Activated gamma-delta T cell treated with Interleukin-2 at 50 U/mL for 16 hours (primary cell): Measurements from ENCODE around the gene NAA60.
"Not testable (repeated sequence)": the region's sequence is repeated elsewhere in the genome, so short reads cannot be mapped to it uniquely, and the experiment has no call there.

Source experiments
- DNase-seq: peaks from one replicate; pipeline ENCODE4 v3.0.0-alpha.2; 2020

NAA60 gene

DNA sequence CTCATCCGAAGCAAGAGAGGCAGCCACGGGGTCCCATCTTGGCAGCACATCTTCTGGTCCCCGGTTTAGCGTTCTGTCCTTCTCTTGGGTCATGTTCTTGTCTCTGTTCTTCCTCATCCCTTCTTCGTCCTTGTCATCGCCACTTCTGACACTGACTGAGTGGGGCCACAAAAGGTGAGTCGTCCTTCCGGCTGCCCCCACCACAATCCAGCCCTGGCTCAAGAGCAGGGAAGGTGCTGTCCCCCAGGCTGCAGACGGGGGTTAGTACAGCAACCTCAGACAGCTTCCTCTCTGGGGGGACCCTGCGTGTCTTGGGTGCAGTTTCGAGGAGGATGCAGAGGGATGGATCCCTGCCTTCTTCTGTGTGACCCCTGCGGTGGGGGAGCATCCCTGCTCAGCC is 21.8 kb downstream of the NAA60 start:
- DNase-seq: no peak

DNA sequence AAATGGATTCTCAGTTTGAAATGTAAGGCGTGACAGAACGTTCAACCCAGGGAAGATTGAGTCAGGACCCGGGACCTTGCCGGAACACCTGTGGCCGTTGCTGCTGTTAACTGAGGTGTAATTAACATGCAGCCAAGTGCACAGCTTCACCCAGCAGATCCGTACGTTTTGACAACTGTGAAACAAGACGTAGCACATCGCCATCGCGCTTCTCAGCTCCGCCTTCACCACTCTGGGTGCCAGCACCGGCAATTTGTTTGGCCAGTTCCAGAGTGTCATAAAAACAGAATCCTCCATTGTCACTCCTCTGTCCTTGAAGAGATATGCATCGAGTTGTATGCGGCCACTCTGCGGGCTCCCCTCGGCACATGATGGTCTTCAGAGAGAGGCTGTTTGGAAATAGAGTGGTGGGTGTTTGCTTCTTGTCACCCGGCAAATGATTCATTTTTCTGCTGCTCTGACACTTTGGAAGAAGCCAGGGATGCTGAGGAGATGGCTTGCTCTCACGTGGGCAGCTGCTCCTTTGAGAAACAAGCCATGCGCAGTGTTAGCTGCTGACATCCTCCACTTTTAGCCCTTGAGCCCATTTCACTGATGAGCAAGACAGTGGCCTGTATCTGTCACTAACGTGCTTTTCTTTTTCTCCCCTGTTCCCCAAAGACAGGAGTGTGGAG is 22.6 kb downstream of the NAA60 start:
- DNase-seq: no peak

DNA sequence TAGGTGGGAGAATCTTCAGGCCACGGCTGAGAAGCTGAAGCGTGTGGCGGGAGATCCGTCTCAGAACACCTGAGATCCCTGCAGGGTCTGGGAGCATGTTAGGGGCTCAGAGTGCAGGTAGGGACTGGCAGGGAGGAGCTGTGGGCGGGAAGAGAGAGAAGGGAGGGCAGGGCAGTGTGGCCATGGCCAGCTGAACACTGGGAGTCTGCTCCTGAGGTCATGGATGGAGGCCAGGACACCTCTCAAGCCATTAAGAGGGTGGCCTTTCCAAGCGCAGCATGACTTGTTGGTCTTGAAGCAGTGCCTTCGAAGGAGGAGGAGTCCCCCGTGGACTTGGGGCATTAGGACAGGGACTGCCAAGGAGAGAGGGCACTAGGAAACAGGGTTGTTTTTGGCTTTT is 23.7 kb downstream of the NAA60 start:
- DNase-seq: no peak

GRCh38 chr16:3467921-3468320 is 24.4 kb downstream of the NAA60 start:
- DNase-seq: no peak

DNA sequence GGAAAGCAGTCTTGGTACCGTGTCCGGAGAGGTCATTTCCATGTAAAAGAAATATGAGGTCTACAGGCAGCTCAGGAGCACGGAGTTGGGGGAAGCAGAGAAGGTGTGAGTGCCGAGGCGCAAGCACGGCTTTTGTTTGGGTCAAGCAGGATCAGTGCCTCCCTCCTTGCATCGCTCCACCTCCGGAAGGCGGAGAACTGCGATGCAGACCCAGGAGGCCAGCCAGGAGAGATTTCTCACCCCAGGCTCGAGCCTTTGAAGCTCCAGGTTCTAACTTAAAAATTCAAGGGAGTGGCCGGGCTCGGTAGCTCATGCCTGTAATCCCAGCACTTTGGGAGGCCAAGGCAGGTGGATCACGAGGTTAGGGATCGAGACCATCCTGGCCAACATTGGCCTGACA is 25.0 kb downstream of the NAA60 start:
- DNase-seq: no peak

- no peak for DNase-seq
These were observed 26.3 kb downstream of the NAA60 start for GRCh38 chr16:3469736-3470135.

GRCh38 chr16:3470723-3471122 is 27.2 kb downstream of the NAA60 start:
- DNase-seq: no peak

GRCh38 chr16:3471518-3472176 is 28.2 kb downstream of the NAA60 start:
- DNase-seq: no peak

DNA sequence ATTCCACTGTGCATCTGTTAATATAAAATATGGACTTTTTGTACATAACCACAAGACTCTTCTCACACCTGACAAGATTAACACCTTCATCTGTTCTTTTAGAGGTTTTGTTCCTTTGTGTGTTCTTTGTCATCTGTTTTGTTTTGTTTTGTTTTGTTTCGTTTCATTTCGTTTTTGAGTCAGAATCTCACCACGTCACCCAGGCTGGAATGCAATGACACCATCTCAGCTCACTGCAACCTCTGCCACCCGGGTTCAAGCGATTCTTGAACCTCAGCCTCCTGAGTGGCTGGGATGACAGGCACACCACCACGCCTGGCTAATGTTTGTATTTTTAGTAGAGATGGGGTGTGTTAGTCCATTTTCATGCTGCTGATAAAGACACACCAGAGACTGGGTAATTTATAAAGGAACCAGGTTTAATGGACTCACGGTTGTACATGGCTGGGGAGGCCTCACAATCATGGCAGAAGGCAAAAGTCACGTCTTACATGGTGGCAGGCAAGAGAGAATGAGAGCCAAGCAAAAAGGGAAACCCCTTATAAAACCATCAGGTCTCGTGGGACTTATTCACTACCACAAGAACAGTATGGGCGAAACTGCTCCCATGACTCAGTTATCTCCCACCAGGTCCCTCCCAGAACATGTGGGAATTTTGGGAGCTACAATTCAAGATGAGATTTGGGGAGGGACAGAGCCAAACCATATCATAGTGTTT is 29.6 kb downstream of the NAA60 start:
- no peak for DNase-seq

DNA sequence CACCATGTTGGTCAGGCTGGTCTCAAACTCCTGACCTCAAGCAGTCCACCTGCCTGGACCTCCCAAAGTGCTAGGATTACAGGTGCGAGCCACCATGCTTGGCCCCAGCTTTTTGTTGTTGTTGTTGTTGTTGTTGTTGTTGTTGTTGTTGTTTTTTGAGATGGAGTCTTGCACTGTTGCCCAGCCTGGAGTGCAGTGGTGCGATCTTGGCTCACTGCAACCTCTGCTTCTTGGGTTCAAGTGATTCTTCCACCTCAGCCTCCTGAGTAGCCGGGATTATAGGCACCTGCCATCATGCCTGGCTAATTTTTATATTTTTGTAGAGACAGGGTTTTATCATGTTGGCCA is 30.1 kb downstream of the NAA60 start:
- DNase-seq: not testable (repeated sequence)

- no peak for DNase-seq
These were observed 30.8 kb downstream of the NAA60 start for GRCh38 chr16:3474136-3474779.

GRCh38 chr16:3474870-3475269 is 31.4 kb downstream of the NAA60 start:
- not testable (repeated sequence) for DNase-seq

GRCh38 chr16:3475604-3476375 is 32.3 kb downstream of the NAA60 start:
- no peak for DNase-seq

- no peak for DNase-seq
These were observed 32.9 kb downstream of the NAA60 start for GRCh38 chr16:3476409-3476808.

- no peak for DNase-seq
These were observed 34.9 kb downstream of the NAA60 start for GRCh38 chr16:3478242-3478925.

DNA sequence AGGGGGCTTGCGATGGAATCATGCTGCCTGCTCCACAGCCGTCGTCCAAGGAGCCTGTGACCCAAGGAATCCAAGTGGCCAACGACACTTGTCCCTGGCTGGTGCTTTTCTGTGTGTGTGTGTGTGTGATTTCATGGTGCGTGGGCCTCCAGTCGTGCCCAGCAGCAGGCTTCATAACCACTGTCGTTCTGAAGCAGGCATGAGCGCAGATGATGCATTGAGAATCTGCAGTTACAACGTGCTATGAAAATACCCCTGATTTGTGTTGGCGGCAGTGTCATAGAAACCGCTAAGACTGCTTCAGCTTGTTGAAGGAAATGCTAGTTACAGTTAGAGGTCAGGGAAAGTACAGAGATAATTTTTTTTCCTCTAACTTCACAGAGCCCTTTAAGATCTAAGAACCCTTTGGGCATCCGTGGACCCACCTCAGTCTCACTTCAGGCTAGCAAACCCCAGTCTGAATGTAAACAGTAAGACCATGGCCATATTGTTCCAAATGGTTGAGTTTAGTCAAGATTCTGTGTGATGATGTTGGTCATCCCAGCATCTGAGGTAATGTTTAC is 36.3 kb downstream of the NAA60 start:
- no peak for DNase-seq

GRCh38 chr16:3480901-3481695 is 37.6 kb downstream of the NAA60 start:
- DNase-seq: no peak

DNA sequence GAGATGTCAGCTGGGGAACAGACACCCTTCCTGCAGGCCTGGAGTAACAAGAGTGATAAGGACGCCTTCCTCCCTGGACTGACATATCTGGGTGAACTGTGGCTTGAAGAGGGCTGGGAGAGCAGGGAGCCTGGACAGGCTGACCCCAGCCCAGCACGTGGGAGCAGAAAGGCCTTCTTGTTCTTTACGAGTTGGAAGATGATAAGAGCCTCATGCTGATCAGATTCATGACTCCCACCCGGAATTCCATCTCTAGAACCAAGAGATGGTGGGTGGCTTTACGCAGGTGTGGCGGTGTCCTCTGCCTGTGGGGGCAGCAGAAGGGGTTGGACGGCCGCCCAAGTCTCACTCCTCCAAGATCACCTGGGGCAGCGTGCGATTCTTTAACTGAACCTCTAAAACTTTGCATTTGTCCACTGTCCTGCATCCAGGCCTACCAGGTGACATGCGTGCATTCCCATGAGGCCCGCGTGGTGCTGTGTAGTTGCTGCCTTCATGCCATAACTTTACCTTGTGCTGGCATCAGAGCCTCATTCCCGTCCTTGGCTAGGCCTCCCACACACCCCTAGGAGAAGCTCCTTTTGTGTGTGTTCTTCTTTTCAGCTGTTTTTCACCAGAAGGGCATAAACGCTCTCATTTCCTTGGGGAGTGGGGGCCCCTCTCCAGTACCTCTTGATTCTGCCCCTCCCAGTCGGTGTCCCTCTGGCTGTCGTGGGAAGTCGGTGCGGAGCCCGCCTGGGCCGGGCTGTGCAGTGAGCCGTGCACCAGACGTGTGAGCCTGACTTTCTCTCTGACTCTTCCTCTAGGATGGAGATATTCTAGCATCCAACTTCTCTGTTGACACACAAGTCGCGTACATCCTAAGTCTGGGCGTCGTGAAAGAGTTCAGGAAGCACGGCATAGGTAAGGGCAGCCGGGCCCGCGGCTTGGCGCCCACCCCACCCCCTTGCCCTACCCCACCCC is 38.5 kb downstream of the NAA60 start:
- DNase-seq: no peak

DNA sequence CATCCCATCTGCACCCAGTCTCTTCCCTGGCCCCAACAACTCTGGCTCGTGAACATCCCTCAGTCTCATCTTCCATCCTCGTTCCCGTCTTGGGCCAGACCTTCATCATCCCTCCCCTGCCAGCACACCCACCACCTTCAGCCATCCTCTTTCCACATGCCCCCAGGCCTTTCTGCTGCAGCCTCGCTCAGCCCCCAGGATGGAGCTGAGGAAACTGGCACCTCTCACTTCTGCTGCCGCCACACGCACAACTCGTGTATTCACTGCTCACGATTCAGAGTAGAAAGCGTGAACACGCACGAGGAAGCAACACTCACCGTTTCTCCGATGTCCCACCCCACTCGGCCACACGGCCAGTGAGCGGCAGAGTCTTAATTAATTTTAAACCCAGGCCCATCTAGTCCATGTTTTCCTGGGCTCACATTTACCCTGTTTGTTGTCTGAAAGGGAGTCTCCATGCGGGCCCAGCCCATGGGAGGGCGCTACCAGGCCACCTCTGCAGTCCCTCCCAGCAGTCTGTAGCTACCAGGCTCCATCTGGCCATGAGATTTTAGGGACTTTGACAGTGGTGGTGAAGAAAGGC is 39.3 kb downstream of the NAA60 start:
- no peak for DNase-seq
